Measurements from ENCODE around the gene GPANK1.

GPANK1 gene

DNA sequence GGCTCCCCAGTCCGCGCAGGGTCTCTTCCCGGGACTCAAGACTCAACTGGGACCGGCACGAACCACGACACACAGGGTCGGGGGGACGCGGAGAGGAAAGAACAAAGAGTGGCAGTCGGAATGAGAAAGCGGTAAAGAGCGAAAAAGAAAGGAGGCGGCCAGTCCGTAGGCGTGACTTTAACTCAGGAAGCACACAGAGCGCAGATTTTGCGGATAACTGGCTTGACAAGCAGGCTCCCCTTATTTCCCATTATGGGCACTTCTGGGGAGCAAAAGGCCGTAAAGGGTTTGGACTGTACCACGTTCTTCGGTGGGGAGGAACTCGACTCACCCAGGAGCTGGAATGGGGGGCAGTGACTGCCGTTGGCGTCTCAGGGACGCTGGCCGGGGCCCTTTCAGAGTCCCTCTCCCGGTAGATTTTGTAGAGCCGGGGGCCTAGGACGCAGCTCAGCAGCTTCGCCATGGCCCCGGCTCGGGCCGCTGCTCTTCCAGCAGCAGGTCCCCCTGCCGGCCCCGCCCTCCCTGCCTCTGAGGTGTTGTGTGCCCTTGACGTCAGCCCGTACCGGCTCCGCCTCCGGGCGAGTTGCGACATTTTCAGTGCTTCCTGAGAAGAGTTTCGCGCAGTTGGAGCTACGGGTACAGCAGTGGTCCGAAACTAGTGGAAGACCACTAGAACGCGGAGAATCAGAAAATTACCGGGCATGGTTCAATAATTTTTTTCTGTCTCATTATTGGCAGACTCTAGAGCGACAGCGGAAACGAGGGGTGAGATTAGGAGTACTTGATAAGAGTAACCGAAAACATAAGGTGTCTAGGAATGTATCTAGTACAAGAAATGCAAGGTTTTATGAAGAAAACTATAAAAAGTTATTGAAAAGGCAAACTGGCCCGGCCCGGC lies 38.3 kb upstream of the GPANK1 start, which contains the start of gene ABHD16A (continued):
- TF ChIP-seq ZBTB17 (tag by site-specific recombination; IDR thresholded peaks at IDR 0.05) (peak; percentile 96), ZNF621 (tag by site-specific recombination; IDR thresholded peaks at IDR 0.05) (no peak), ZNF214 (tag by site-specific recombination; IDR thresholded peaks at IDR 0.05; ENCODE audit: borderline replicate concordance) (no peak), ZNF132 (tag by site-specific recombination; IDR thresholded peaks at IDR 0.05; ENCODE audit: borderline replicate concordance) (no peak), REPIN1 (tag by site-specific recombination; IDR thresholded peaks at IDR 0.05; ENCODE audit: low read depth) (no peak), ZSCAN30 (tag by site-specific recombination; IDR thresholded peaks at IDR 0.05) (peak; percentile 86; the same call in 1 of the 2 replicates), ZNF837 (tag by site-specific recombination; IDR thresholded peaks at IDR 0.05) (no peak), ZNF423 (tag by site-specific recombination; IDR thresholded peaks at IDR 0.05) (no peak), ZXDB (tag by site-specific recombination; IDR thresholded peaks at IDR 0.05) (peak; percentile 76; the same call in 1 of the 2 replicates), HOXD13 (CRISPR knock-in tag; IDR thresholded peaks at IDR 0.05; ENCODE audit: borderline replicate concordance) (0 out of 2 replicates have a peak, but pooled peaks have one; percentile 37), ZNF677 (tag by site-specific recombination; IDR thresholded peaks at IDR 0.05) (no peak), ZNF521 (tag by site-specific recombination; IDR thresholded peaks at IDR 0.05) (no peak), KLF10 (tag by site-specific recombination; IDR thresholded peaks at IDR 0.05) (peak; percentile 80), ZNF112 (tag by site-specific recombination; IDR thresholded peaks at IDR 0.05) (no peak), ZNF558 (tag by site-specific recombination; IDR thresholded peaks at IDR 0.05) (no peak), ZNF830 (tag by site-specific recombination; IDR thresholded peaks at IDR 0.05; ENCODE audit: low read depth) (no peak), ZNF24 (tag by site-specific recombination; IDR thresholded peaks at IDR 0.05) (peak; percentile 55; the same call in 1 of the 2 replicates), ZBTB20 (tag by site-specific recombination; IDR thresholded peaks at IDR 0.05) (peak; percentile 92), ZNF791 (tag by site-specific recombination; IDR thresholded peaks at IDR 0.05) (no peak), OVOL3 (tag by site-specific recombination; IDR thresholded peaks at IDR 0.05) (peak; percentile 29; the same call in 1 of the 2 replicates), MEIS1 (CRISPR knock-in tag; IDR thresholded peaks at IDR 0.05; ENCODE audit: borderline replicate concordance) (no peak), ZNF37A (tag by site-specific recombination; IDR thresholded peaks at IDR 0.05) (no peak), ZNF768 (tag by site-specific recombination; IDR thresholded peaks at IDR 0.05) (no peak)
- TF ChIP-seq, protein P1, sequence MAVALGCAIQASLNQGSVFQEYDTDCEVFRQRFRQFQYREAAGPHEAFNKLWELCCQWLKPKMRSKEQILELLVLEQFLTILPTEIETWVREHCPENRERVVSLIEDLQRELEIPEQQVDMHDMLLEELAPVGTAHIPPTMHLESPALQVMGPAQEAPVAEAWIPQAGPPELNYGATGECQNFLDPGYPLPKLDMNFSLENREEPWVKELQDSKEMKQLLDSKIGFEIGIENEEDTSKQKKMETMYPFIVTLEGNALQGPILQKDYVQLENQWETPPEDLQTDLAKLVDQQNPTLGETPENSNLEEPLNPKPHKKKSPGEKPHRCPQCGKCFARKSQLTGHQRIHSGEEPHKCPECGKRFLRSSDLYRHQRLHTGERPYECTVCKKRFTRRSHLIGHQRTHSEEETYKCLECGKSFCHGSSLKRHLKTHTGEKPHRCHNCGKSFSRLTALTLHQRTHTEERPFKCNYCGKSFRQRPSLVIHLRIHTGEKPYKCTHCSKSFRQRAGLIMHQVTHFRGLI (tag by site-specific recombination; IDR thresholded peaks at IDR 0.05), result no peak
- TF ChIP-seq, protein P2, sequence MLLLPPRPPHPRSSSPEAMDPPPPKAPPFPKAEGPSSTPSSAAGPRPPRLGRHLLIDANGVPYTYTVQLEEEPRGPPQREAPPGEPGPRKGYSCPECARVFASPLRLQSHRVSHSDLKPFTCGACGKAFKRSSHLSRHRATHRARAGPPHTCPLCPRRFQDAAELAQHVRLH (tag by site-specific recombination; IDR thresholded peaks at IDR 0.05), result peak; percentile 9; the same call in 1 of the 2 replicates
- TF ChIP-seq, protein P3, sequence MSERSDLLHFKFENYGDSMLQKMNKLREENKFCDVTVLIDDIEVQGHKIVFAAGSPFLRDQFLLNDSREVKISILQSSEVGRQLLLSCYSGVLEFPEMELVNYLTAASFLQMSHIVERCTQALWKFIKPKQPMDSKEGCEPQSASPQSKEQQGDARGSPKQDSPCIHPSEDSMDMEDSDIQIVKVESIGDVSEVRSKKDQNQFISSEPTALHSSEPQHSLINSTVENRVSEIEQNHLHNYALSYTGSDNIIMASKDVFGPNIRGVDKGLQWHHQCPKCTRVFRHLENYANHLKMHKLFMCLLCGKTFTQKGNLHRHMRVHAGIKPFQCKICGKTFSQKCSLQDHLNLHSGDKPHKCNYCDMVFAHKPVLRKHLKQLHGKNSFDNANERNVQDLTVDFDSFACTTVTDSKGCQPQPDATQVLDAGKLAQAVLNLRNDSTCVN (tag by site-specific recombination; optimal IDR thresholded peaks at IDR 0.05), result no peak
- TF ChIP-seq, protein P4, sequence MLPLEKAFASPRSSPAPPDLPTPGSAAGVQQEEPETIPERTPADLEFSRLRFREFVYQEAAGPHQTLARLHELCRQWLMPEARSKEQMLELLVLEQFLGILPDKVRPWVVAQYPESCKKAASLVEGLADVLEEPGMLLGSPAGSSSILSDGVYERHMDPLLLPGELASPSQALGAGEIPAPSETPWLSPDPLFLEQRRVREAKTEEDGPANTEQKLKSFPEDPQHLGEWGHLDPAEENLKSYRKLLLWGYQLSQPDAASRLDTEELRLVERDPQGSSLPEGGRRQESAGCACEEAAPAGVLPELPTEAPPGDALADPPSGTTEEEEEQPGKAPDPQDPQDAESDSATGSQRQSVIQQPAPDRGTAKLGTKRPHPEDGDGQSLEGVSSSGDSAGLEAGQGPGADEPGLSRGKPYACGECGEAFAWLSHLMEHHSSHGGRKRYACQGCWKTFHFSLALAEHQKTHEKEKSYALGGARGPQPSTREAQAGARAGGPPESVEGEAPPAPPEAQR (tag by site-specific recombination; IDR thresholded peaks at IDR 0.05), result no peak
- TF ChIP-seq, protein P5, sequence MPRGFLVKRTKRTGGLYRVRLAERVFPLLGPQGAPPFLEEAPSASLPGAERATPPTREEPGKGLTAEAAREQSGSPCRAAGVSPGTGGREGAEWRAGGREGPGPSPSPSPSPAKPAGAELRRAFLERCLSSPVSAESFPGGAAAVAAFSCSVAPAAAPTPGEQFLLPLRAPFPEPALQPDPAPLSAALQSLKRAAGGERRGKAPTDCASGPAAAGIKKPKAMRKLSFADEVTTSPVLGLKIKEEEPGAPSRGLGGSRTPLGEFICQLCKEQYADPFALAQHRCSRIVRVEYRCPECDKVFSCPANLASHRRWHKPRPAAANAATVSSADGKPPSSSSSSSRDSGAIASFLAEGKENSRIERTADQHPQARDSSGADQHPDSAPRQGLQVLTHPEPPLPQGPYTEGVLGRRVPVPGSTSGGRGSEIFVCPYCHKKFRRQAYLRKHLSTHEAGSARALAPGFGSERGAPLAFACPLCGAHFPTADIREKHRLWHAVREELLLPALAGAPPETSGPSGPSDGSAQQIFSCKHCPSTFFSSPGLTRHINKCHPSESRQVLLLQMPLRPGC (tag by site-specific recombination; IDR thresholded peaks at IDR 0.05), result peak; percentile 30; the same call in 1 of the 2 replicates
- TF ChIP-seq, protein P6, sequence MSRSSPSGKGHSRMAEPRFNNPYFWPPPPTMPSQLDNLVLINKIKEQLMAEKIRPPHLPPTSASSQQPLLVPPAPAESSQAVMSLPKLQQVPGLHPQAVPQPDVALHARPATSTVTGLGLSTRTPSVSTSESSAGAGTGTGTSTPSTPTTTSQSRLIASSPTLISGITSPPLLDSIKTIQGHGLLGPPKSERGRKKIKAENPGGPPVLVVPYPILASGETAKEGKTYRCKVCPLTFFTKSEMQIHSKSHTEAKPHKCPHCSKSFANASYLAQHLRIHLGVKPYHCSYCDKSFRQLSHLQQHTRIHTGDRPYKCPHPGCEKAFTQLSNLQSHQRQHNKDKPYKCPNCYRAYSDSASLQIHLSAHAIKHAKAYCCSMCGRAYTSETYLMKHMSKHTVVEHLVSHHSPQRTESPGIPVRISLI (tag by site-specific recombination; IDR thresholded peaks at IDR 0.05), result no peak
- TF ChIP-seq, protein P7, sequence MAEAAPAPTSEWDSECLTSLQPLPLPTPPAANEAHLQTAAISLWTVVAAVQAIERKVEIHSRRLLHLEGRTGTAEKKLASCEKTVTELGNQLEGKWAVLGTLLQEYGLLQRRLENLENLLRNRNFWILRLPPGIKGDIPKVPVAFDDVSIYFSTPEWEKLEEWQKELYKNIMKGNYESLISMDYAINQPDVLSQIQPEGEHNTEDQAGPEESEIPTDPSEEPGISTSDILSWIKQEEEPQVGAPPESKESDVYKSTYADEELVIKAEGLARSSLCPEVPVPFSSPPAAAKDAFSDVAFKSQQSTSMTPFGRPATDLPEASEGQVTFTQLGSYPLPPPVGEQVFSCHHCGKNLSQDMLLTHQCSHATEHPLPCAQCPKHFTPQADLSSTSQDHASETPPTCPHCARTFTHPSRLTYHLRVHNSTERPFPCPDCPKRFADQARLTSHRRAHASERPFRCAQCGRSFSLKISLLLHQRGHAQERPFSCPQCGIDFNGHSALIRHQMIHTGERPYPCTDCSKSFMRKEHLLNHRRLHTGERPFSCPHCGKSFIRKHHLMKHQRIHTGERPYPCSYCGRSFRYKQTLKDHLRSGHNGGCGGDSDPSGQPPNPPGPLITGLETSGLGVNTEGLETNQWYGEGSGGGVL (tag by site-specific recombination; IDR thresholded peaks at IDR 0.05), result no peak

Measured in HEK293 (cell line).